ENCODE measurements around the gene PLGRKT. TPM values are rescaled to one million over a fixed set of nuclear protein-coding genes. Genes with fewer than 3 reads are reported as not detected.
A peak's percentile ranks its signal among the peaks of the same experiment; 100 is the strongest.
"Not testable (repeated sequence)": the region's sequence is repeated elsewhere in the genome, so short reads cannot be mapped to it uniquely, and the experiment has no call there.

The PLGRKT gene
- 12.4 TPM for total RNA-seq

- peak; percentile 96 for ATAC-seq
- DNase-seq (ENCODE audit: low spot score), result peak; percentile 98
These were observed at the start of gene PLGRKT for GRCh38 chr9:5437254-5438216. TSS of gene PLGRKT (minus strand) at chr9:5437925. CDS start at chr9:5431977, 5,948 bp downstream.

DNA sequence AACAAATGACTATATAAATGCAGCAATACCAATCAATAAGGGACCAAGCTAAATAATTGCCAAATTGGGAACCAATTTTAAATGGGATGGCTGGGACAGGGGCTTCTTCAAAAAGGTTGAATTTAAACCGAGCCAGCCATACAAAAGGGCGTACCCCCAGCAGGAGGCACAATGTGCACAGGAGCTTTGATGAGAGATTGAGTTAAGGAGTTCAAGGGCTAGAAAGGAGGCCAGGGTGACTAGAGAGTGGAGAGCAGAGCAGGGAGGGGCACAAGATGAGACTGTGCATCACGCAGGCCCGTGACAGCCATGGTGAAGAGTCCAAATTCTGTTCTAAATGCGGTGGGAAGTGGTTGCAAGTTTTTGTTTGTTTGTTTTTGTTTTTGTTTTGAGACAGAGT, 49.3 kb upstream of the PLGRKT start:
- DNase-seq (ENCODE audit: low spot score), result no peak

DNA sequence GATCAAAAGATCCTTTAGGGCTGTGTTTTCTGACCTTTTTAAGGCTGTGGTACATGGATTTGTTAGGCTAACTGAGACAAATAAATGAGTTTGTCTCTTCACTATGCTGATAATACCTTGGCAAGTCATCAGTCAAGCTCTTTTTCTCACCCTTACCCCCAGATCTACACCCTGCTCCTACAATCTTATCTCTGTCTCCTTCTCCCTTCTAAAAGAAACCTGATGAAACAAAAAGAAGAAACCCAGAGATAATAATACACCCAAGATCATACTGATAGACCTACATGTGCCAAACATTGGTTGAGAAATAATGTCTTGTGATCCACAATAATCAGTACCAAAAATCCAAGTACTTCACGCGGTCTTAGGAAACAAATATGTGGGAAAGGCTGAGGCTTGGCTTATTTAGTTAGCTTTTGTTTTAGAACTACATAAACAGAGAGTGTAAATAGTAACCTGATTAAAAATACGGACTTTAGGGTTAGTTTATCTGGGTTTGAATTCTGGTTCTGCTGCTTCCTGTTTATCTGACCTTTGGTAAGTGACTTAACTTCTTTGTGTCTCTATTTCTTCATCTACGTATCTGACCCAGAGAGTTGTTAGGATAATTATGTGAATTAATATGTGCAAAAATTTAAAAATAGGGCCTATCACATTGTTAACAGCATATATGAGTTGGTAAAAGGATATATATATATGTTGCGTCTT, 47.8 kb upstream of the PLGRKT start:
- ATAC-seq (peak; percentile 11), DNase-seq (ENCODE audit: low spot score) (no peak)

More for the DNA sequence above, 49.3 kb upstream of the PLGRKT start:
- ATAC-seq, result no peak

GRCh38 chr9:5483306-5483705, 45.6 kb upstream of the PLGRKT start:
- DNase-seq (ENCODE audit: low spot score), result no peak
- no peak for ATAC-seq

GRCh38 chr9:5482194-5482593, 44.5 kb upstream of the PLGRKT start:
- ATAC-seq (no peak), DNase-seq (ENCODE audit: low spot score) (no peak)

GRCh38 chr9:5481322-5482040, 43.8 kb upstream of the PLGRKT start:
- ATAC-seq (no peak), DNase-seq (ENCODE audit: low spot score) (no peak)

- ATAC-seq, result no peak
- DNase-seq (ENCODE audit: low spot score), result no peak
These were observed 43.2 kb upstream of the PLGRKT start for GRCh38 chr9:5480919-5481318.

GRCh38 chr9:5479994-5480694, 42.4 kb upstream of the PLGRKT start:
- ATAC-seq, result no peak
- DNase-seq (ENCODE audit: low spot score), result no peak

DNA sequence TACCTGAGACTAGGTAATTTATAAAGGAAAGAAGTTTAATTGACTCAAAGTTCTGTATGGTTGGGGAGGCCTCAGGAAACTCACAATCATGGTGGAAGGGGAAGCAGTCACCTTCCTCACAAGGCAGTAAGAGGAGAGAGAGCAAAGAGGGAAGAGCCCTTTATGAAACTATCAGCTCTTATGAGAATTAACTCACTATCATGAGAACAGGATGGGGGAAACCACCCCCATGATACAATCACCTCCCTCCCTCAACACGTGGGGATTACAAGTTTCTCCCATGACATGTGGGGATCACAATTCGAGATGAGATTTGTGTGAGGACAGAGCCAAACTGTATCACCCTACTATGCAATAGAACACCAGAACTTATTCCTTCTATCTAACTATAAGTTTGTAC, 40.5 kb upstream of the PLGRKT start:
- ATAC-seq, result no peak

DNA sequence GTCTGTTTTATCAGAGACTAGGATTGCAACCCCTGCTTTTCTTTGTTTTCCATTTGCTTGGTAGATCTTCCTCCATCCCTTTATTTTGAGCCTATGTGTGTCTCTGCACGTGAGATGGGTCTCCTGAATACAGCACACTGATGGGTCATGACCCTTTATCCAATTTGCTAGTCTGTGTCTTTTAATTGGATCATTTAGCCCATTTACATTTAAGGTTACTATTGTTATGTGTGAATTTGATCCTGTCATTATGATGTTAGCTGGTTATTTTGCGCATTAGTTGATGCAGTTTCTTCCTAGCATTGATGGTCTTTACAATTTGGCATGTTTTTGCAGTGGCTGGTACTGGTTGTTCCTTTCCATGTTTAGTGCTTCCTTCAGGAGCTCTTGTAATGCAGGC, 37.9 kb upstream of the PLGRKT start:
- not testable (repeated sequence) for DNase-seq (ENCODE audit: low spot score); ATAC-seq

More for the DNA sequence above, 40.5 kb upstream of the PLGRKT start:
- no peak for DNase-seq (ENCODE audit: low spot score)

DNA sequence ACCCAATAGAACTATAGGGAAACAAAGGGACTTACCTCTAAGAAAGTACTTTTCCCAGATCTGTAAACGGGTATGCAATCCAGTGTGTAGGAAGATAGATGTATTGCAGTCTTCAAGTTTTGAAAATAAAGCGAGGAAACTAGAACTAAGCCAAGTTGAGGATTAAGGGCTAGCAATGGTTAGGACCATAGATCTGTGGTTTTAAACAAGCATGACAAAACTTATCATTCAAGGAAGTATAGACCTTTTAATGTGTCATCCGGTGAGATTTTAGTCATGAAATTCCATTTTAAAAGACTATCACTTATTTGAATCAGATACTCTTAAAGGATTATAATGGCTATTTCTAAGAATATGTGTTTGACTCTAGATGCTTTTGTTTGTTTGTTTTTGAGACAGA, 33.1 kb upstream of the PLGRKT start:
- DNase-seq (ENCODE audit: low spot score) (no peak), ATAC-seq (no peak)

DNA sequence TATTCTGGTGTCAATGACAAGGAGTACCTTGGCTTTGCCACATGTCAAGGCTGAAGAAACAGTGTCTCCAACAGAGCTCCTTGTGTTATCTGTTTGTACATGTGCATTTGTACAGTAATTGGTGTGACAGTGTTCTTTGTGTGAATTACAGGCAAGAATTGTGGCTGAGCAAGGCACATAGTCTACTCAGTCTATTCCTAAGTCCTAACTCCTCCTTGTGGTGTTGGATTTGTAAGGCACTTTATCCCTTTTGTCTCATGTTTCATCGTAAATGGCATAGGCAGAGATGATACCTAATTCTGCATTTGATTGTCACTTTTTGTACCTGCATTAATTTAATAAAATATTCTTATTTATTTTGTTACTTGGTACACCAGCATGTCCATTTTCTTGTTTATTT, 32.4 kb upstream of the PLGRKT start:
- DNase-seq (ENCODE audit: low spot score) (no peak), ATAC-seq (no peak)

- DNase-seq (ENCODE audit: low spot score) (no peak), ATAC-seq (no peak)
These were observed 31.1 kb upstream of the PLGRKT start for GRCh38 chr9:5468850-5469249.

DNA sequence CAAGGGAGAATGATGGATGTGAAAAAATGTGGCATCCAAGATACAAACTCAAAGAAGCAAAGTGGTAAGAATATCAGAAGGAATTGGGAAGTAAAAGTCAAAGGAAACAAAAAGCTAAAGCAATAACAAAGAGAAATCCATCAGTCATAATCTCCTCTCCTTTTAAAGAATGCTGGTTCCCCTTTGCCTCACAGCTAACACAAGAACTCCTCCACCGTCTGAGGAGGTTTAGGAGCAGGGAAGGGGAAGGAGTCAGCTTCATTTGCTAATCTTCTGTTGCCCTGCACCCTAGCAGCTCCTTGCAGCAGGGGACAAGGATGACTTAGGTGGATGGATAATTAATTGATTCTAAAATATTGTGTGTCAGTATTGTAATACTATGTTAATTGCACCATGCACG, 29.0 kb upstream of the PLGRKT start:
- DNase-seq (ENCODE audit: low spot score) (no peak), ATAC-seq (no peak)

DNA sequence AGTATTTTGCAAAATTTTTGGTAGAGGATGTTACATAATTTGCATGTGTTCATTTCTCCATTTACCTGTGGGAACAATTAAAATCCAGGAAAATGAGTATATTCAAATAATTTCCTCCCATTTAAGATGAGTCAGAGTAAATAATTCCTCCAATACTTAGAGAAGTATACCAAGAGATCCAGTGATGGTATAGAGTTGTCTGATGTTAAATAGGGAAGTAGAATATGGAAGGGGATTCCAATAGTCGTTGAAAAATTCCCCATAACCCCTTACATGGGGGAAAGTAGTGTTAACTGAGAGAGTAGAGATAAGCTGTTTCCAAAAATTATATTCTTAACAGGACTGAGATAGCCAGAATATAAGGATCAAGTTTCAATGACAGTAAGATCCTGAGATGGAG, 28.3 kb upstream of the PLGRKT start:
- DNase-seq (ENCODE audit: low spot score) (no peak), ATAC-seq (no peak)

- ATAC-seq; DNase-seq (ENCODE audit: low spot score): not testable (repeated sequence)
These were observed 27.2 kb upstream of the PLGRKT start for GRCh38 chr9:5464831-5465330.

- ATAC-seq, result no peak
- DNase-seq (ENCODE audit: low spot score), result no peak
These were observed 22.4 kb upstream of the PLGRKT start for GRCh38 chr9:5460157-5460556.

DNA sequence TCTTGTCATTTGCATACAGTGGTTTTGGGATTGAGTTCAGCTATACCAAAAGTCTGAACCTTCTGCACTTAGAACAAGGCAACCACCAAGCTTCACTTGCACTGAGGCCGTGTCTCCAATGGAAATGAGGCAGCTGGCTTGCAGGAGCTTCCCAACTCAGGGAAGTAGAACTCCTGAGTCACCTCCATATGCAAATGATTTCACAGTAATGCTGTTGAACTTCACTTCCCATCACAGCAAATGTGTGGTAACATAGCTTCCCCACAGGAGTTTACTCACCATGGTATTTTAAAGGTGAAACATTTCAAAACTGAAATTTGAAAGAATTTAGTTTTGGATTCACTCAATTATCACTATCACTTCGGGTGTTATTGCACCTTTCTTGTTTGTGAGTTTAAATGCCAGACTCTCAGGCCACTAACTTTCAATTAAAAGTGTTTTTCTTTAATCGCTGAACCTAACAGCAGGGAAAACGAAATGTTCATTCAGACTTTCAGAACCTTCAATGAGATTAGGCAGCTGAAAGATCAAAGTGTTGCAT, 21.6 kb upstream of the PLGRKT start:
- no peak for DNase-seq (ENCODE audit: low spot score)
- ATAC-seq, result no peak

- no peak for ATAC-seq
- no peak for DNase-seq (ENCODE audit: low spot score)
These were observed 17.5 kb upstream of the PLGRKT start for GRCh38 chr9:5455181-5455580.

DNA sequence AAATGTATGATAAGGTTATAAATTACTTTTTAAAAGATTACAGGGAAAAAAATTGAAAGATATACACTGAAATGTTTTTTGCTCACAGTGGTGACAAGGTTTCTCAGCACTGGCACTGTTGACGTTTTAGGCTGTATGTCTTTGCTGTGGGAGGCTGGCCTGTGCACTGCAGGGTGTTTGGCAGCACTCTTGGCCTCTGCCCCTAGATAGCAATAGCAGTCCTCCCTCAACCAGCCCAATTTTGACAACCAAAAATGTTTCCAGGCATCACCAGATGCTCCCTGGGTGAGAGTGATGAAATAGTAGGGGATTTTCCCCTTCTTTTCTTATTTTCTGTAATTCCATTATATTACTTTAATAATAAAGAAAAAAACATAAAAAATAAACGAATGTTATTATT, 15.9 kb upstream of the PLGRKT start:
- ATAC-seq, result no peak
- no peak for DNase-seq (ENCODE audit: low spot score)
